Urinary bladder (tissue), 4 donors: ENCODE data around the gene PPM1N. TPM values are rescaled to one million over a fixed set of nuclear protein-coding genes. Genes with fewer than 3 reads are reported as not detected.

Experiments
- DNase-seq: peaks from one replicate; pipeline ENCODE4 v3.0.0-alpha.2; 2015; ENCODE audit errors: extremely low spot score
- H3K27ac ChIP-seq: one replicate; pipeline ENCODE4 v1.5.1; 2013; ENCODE audit warnings: low read depth, mild to moderate bottlenecking, moderate library complexity
- H3K36me3 ChIP-seq: one replicate; pipeline ENCODE4 v1.6.1; 2013; ENCODE audit warnings: mild to moderate bottlenecking, moderate library complexity; ENCODE audit not compliant: insufficient read depth
- H3K4me1 ChIP-seq: one replicate; pipeline ENCODE4 v1.6.1; 2013; ENCODE audit warnings: mild to moderate bottlenecking, moderate library complexity; ENCODE audit not compliant: insufficient read depth
- H3K4me3 ChIP-seq: one replicate; pipeline ENCODE4 v1.5.1; 2013; ENCODE audit warnings: low read depth, low read length
- WGBS: extraction: QIAGEN DNeasy Blood & Tissue Kit; methylation state at CpG from one replicate; pipeline ENCODE4 v1.1.7; 2013; 5-methylcytosine and 5-hydroxymethylcytosine counted together
- polyA plus RNA-seq: library from polyadenylated mRNA; stranded (reverse); fragments of 200-250 nt; gene quantifications from one replicate; pipeline ENCODE4 v1.2.3, GENCODE V29; 2013
- total RNA-seq: library from RNA; depleted of rRNA; stranded (reverse); fragments of >200 nt; gene quantifications from one replicate; pipeline ENCODE4 v1.2.3, GENCODE V29; 2014
- donor health status: healthy with polysubstance abuse.
- donor health status: healthy.

Gene PPM1N
- total and polyA plus RNA-seq, 2 donors: 0.53 to 5.3 TPM

- no peaks in the 10 kb centered on the region for H3K36me3 ChIP-seq
- H3K4me1 ChIP-seq: no peaks in the 10 kb centered on the region
- DNase-seq: no peak
- H3K27ac ChIP-seq: no peak overlapping the region
- WGBS: 73% methylated on average over 27 of the region's 27 CpGs
- H3K4me3 ChIP-seq: no peak overlapping the region
Observed at GRCh38 chr19:45473682-45474605, 24.3 kb upstream of the PPM1N start.

- peak; percentile 31 for DNase-seq
- 63% methylated on average over 28 of the region's 28 CpGs for WGBS
- H3K4me3 ChIP-seq: no peak overlapping the region
- H3K36me3 ChIP-seq: no peaks in the 10 kb centered on the region
- no peaks in the 10 kb centered on the region for H3K4me1 ChIP-seq
- no peak overlapping the region for H3K27ac ChIP-seq
Observed at GRCh38 chr19:45474606-45475521, 23.4 kb upstream of the PPM1N start.

- no peaks in the 10 kb centered on the region for H3K36me3 ChIP-seq
- 72% methylated on average over 6 of the region's 6 CpGs for WGBS
- DNase-seq: no peak
- no peaks in the 10 kb centered on the region for H3K4me1 ChIP-seq
- no peak overlapping the region for H3K27ac ChIP-seq
- no peak overlapping the region for H3K4me3 ChIP-seq
Observed at GRCh38 chr19:45475537-45476291, 22.5 kb upstream of the PPM1N start.

- no peaks in the 10 kb centered on the region for H3K36me3 ChIP-seq
- H3K4me3 ChIP-seq: no peak overlapping the region
- no peak for DNase-seq
- H3K4me1 ChIP-seq: no peaks in the 10 kb centered on the region
- 45% methylated on average over 5 of the region's 5 CpGs for WGBS
- H3K27ac ChIP-seq: no peak overlapping the region
Observed at GRCh38 chr19:45476304-45476703, 21.9 kb upstream of the PPM1N start.

- no peak for DNase-seq
- H3K4me3 ChIP-seq: no peak overlapping the region
- no peaks in the 10 kb centered on the region for H3K36me3 ChIP-seq
- H3K27ac ChIP-seq: no peak overlapping the region
- WGBS: 35% methylated on average over 5 of the region's 5 CpGs
- no peaks in the 10 kb centered on the region for H3K4me1 ChIP-seq
Observed at GRCh38 chr19:45477186-45477585, 21.1 kb upstream of the PPM1N start.

GRCh38 chr19:45477713-45478453 is 20.4 kb upstream of the PPM1N start:
- peak; percentile 32 for DNase-seq
- 6% methylated on average over 12 of the region's 12 CpGs for WGBS
- H3K36me3 ChIP-seq: no peaks in the 10 kb centered on the region
- H3K4me1 ChIP-seq: no peaks in the 10 kb centered on the region
- no peak overlapping the region for H3K4me3 ChIP-seq
- H3K27ac ChIP-seq: peak overlapping the region; percentile 14

- under 1% methylated on average over 39 of the region's 39 CpGs for WGBS
- Histone ChIP-seq H3K4me3 (peak overlapping the region; percentile 14), H3K36me3 (no peaks in the 10 kb centered on the region), H3K27ac (peak overlapping the region; percentile 87), H3K4me1 (no peaks in the 10 kb centered on the region)
- DNase-seq: peak; percentile 88
Observed at GRCh38 chr19:45478454-45479238, 19.6 kb upstream of the PPM1N start.

GRCh38 chr19:45483033-45483432 is 15.2 kb upstream of the PPM1N start:
- no peak overlapping the region for H3K4me3 ChIP-seq
- no peak for DNase-seq
- WGBS: 92% methylated on average over 5 of the region's 5 CpGs
- no peak overlapping the region for H3K27ac ChIP-seq
- H3K36me3 ChIP-seq: no peaks in the 10 kb centered on the region
- H3K4me1 ChIP-seq: no peaks in the 10 kb centered on the region

- DNase-seq: no peak
- Histone ChIP-seq H3K36me3 (no peaks in the 10 kb centered on the region), H3K4me1 (no peaks in the 10 kb centered on the region), H3K4me3 (no peak overlapping the region), H3K27ac (no peak overlapping the region)
- WGBS: 77% methylated on average over 13 of the region's 13 CpGs
Observed at GRCh38 chr19:45484273-45484945, 13.8 kb upstream of the PPM1N start.

GRCh38 chr19:45485305-45486077 is 12.8 kb upstream of the PPM1N start:
- Histone ChIP-seq H3K36me3 (no peaks in the 10 kb centered on the region), H3K27ac (no peak overlapping the region), H3K4me1 (no peaks in the 10 kb centered on the region), H3K4me3 (peak overlapping the region; percentile 63)
- under 1% methylated on average over 35 of the region's 35 CpGs for WGBS
- DNase-seq: no peak

GRCh38 chr19:45488708-45489107 is 9.5 kb upstream of the PPM1N start:
- Histone ChIP-seq H3K4me1 (no peaks in the 10 kb centered on the region), H3K36me3 (no peaks in the 10 kb centered on the region), H3K27ac (no peak overlapping the region), H3K4me3 (no peak overlapping the region)
- 91% methylated on average over 15 of the region's 15 CpGs for WGBS
- no peak for DNase-seq
